ENCODE results near the gene NAALADL2.

DNA sequence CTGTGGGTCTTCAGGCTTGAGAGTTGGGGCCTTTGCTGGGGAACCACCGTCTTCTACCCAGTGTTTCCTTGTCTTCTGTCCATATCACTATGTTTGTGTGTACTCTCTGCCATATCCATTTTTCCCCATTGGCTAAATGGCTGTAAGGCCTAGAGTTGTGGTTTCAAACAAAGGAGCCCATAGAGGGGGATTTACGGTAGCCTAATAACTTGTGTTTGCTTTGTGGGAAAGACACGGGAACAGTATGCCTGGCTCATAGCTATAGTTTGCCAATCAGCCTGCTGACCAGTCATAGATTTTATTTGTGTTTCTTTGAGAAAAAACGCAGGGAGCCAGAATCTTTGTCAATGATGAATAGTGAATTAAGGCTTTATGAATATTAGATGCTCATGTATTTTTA is 554.8 kb downstream of the NAALADL2 start:
- no peak for TF ChIP-seq CTCF (IDR thresholded peaks at IDR 0.05; ENCODE audit: insufficient read depth, low read length, poor library complexity, severe bottlenecking)
- TF ChIP-seq EZH2phosphoT487 (conservative IDR thresholded peaks at IDR 0.05; ENCODE audit: low read length), result no peak
